MM.1S (cell line): Measurements from ENCODE around the gene MYH6.

Experiments used
- DNase-seq: peaks from one replicate; pipeline ENCODE4 v3.0.0-alpha.2; 2015
- H2AFZ ChIP-seq: fragments of 300-600 bp; sonication (generic); 2 replicates; pipeline ENCODE4 v1.6.0; 2016; ENCODE audit warnings: antibody characterized with exemption, low read length
- H3F3A ChIP-seq: fragments of 300-600 bp; sonication (generic); 2 replicates; pipeline ENCODE4 v1.6.1; 2016; ENCODE audit warnings: mild to moderate bottlenecking, antibody characterized with exemption, low read length, moderate library complexity, mixed read lengths; ENCODE audit not compliant: insufficient read depth
- H3K27ac ChIP-seq: fragments of 300-600 bp; sonication (generic); 2 replicates; pipeline ENCODE4 v1.5.1; 2016; ENCODE audit warnings: mild to moderate bottlenecking, low read length
- H3K27me3 ChIP-seq: fragments of 300-600 bp; sonication (generic); replicated peaks from 2 replicates; pipeline ENCODE4 v1.6.0; 2016; ENCODE audit warnings: low read length; ENCODE audit not compliant: insufficient read depth
- H3K36me3 ChIP-seq: fragments of 300-600 bp; sonication (generic); replicated peaks from 2 replicates; pipeline ENCODE4 v1.6.1; 2016; ENCODE audit warnings: mild to moderate bottlenecking, low read length, mixed read lengths; ENCODE audit not compliant: insufficient read depth
- H3K4me1 ChIP-seq: fragments of 300-600 bp; sonication (generic); 2 replicates; pipeline ENCODE4 v1.6.1; 2016; ENCODE audit warnings: low read length, mixed read lengths
- H3K4me2 ChIP-seq: fragments of 300-600 bp; sonication (generic); 2 replicates; pipeline ENCODE4 v1.6.0; 2016; ENCODE audit warnings: low read depth, low read length
- H3K4me3 ChIP-seq: fragments of 300-600 bp; sonication (generic); 2 replicates; pipeline ENCODE4 v1.5.1; 2016; ENCODE audit warnings: low read length, mixed read lengths
- H3K79me2 ChIP-seq: fragments of 300-600 bp; sonication (generic); 2 replicates; pipeline ENCODE4 v1.6.1; 2016; ENCODE audit warnings: mixed run types, low read length, mixed read lengths
- H3K9ac ChIP-seq: fragments of 300-600 bp; sonication (generic); 2 replicates; pipeline ENCODE4 v1.6.1; 2016; ENCODE audit warnings: low read length, mixed read lengths
- H3K9me2 ChIP-seq: fragments of 300-600 bp; sonication (generic); replicated peaks from 2 replicates; pipeline ENCODE4 v1.6.1; 2016; ENCODE audit warnings: mild to moderate bottlenecking, low read length, mixed read lengths; ENCODE audit not compliant: insufficient read depth
- H3K9me3 ChIP-seq: fragments of 300-600 bp; sonication (generic); replicated peaks from 2 replicates; pipeline ENCODE4 v1.6.1; 2016; ENCODE audit warnings: mild to moderate bottlenecking, low read length, mixed read lengths; ENCODE audit not compliant: insufficient read depth
- H4K20me1 ChIP-seq: fragments of 300-600 bp; sonication (generic); 2 replicates; pipeline ENCODE4 v1.6.1; 2016; ENCODE audit warnings: mild to moderate bottlenecking, low read length, moderate library complexity, mixed read lengths; ENCODE audit not compliant: insufficient read depth
- EZH2 ChIP-seq: fragments of 300-600 bp; sonication (generic); optimal IDR thresholded peaks from 2 replicates; pipeline ENCODE3; 2017; ENCODE audit warnings: low read depth, mild to moderate bottlenecking, antibody characterized with exemption, low read length, mixed read lengths
- EZH2phosphoT487 ChIP-seq: fragments of 300-600 bp; sonication (generic); IDR thresholded peaks from 2 replicates; pipeline ENCODE4 v1.6.1; 2018; ENCODE audit warnings: antibody characterized with exemption, low read length
- TF ChIP-seq, protein P1 (sequence below): fragments of 300-600 bp; sonication (generic); IDR thresholded peaks from 2 replicates; pipeline ENCODE4 v1.5.1; 2016; ENCODE audit warnings: antibody characterized with exemption, low read length, mixed read lengths

MYH6 gene

DNA sequence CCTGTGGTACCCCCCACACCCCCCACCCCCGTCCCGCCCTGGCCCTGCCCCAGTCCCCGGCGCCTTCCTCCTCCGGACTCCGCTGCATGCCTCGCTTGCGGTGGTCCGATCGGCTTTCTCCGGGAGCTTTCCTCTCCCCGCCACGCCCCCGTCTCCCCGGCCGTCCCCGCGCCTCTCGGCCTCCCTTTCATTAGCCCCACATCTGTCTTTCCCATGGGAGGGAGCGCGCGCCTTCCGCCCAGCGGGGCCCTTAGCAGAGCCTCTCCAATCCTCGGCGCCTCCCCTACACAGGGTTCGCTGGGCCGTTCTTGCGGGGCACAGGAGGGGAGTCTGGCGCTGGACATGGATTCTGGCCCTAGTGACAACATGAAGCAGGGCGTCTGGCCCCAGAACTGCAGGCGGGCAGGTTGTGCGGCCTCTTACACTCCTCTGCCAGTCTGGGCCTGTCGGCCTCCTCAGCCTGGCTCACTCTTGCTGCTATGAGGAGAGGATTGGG is 41.6 kb downstream of the MYH6 start:
- H2AFZ ChIP-seq = no peak overlapping the region
- H3K27ac ChIP-seq = no peak overlapping the region

DNA sequence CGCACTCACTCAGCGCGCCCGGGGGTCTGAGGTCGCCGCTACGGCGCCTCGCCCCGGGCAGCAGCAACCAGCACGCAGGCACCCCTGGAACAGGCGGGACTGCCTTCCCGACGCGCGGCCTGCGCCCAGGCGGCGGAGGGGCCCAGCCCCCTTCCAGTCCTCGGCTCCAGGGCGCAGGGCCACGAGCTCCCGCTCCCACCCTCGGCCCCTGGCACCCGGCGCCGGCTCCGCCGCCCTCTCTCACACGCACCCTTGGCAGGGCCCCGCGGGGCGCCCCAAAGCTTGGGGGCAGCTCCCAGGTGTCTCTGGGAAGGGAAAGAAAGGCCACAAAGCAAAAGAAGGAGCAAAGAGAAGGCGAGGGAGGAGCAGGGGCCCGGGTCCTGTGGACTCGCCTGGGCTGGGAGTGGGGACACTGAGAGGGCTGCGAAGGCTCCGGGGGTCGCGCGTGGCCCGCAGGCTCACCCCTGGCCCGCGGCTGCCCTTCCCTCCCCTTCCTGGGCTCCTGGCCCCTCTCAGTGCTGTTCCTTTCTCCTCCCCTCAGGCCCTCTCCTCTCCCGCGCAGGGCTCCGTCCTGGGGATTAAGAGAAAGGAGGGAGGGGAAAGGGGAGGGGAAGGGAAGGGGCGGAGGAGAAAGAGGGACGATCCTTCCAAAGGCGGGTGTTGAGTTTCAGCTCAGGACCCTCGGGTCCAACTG is 42.2 kb downstream of the MYH6 start:
- Histone ChIP-seq H3K27me3 (peaks cover 7% of the 10 kb centered on the region), H3K79me2 (no peaks in the 10 kb centered on the region), H4K20me1 (no peaks in the 10 kb centered on the region), H3K9me3 (no peaks in the 10 kb centered on the region), H3K27ac (no peak overlapping the region), H3K36me3 (no peaks in the 10 kb centered on the region), H3F3A (no peaks in the 10 kb centered on the region), H3K9ac (no peak overlapping the region), H3K4me3 (no peak overlapping the region), H2AFZ (no peak overlapping the region), H3K9me2 (no peaks in the 10 kb centered on the region), H3K4me1 (no peaks in the 10 kb centered on the region), H3K4me2 (no peak overlapping the region)
- TF ChIP-seq EZH2 = no peak
- TF ChIP-seq, protein P1, sequence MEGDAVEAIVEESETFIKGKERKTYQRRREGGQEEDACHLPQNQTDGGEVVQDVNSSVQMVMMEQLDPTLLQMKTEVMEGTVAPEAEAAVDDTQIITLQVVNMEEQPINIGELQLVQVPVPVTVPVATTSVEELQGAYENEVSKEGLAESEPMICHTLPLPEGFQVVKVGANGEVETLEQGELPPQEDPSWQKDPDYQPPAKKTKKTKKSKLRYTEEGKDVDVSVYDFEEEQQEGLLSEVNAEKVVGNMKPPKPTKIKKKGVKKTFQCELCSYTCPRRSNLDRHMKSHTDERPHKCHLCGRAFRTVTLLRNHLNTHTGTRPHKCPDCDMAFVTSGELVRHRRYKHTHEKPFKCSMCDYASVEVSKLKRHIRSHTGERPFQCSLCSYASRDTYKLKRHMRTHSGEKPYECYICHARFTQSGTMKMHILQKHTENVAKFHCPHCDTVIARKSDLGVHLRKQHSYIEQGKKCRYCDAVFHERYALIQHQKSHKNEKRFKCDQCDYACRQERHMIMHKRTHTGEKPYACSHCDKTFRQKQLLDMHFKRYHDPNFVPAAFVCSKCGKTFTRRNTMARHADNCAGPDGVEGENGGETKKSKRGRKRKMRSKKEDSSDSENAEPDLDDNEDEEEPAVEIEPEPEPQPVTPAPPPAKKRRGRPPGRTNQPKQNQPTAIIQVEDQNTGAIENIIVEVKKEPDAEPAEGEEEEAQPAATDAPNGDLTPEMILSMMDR = no peak
- TF ChIP-seq EZH2phosphoT487 = no peak
- no peak for DNase-seq

More for the DNA sequence above, 41.6 kb downstream of the MYH6 start:
- TF ChIP-seq EZH2phosphoT487 (no peak), EZH2 (no peak)
- TF ChIP-seq, protein P1 = no peak
- H3K36me3 ChIP-seq = no peaks in the 10 kb centered on the region
- no peaks in the 10 kb centered on the region for H3K79me2 ChIP-seq
- H3K4me2 ChIP-seq = no peak overlapping the region
- H3K9ac ChIP-seq = no peak overlapping the region
- no peak for DNase-seq
- H3F3A ChIP-seq = no peaks in the 10 kb centered on the region
- H3K9me2 ChIP-seq = no peaks in the 10 kb centered on the region
- H3K4me3 ChIP-seq = no peak overlapping the region
- no peaks in the 10 kb centered on the region for H4K20me1 ChIP-seq
- H3K27me3 ChIP-seq = peaks cover 7% of the 10 kb centered on the region
- no peaks in the 10 kb centered on the region for H3K4me1 ChIP-seq
- H3K9me3 ChIP-seq = no peaks in the 10 kb centered on the region

DNA sequence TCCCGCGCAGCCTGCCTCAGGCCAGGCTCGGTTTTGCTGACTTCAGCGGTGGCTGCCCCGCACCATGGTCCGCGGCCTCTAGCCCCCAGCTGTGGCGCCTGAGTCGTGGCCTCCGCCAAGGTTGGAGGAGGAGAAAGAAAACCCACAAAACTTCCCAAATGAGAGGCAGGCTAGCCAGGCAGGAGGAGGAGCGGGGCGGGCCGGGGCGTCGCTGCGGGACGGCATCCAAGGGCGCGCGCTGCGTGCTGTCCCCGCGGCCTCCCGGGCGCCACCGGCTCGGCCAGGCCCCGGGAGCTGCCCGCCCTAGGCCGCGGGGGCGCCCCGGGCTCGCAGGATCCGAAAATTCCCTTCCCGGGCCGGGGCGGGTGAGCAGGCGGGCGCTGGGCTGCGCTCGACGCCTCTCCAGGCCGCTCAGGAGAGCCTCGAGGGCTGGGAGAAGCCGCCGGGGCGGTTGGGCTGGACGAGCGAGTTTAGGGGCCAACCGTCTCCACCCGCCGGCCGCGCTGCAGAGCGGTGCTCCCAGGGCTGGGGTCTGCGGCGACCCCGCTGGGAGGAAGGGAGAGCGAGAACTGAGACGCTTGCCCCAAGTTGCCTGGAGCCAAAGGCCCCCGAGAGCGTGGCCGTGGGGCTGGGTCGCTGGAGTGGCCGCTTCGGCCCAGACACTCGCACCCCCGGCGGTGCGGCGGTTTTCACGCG is 42.9 kb downstream of the MYH6 start, which contains the start of gene EFS:
EFS (minus strand) TSS at position 137 of the 696 bp plus-strand sequence. CDS start 147 bp downstream, outside the sequence.
- no peak within 1 kb of the TSS for H3K27ac ChIP-seq
- no peak within 1 kb of the TSS for H2AFZ ChIP-seq
- DNase-seq = no peak
- no peak within 1 kb of the TSS for H3K4me2 ChIP-seq
- peaks cover 7% of the 10 kb centered on the region for H3K27me3 ChIP-seq
- H3K36me3 ChIP-seq = no peaks in the 10 kb centered on the region
- H3K79me2 ChIP-seq = no peaks in the 10 kb centered on the region
- H3F3A ChIP-seq = no peaks in the 10 kb centered on the region
- no peaks in the 10 kb centered on the region for H3K9me3 ChIP-seq
- no peaks in the 10 kb centered on the region for H3K9me2 ChIP-seq
- no peaks in the 10 kb centered on the region for H3K4me1 ChIP-seq
- TF ChIP-seq, protein P1 = no peak
- TF ChIP-seq EZH2phosphoT487 = no peak
- TF ChIP-seq EZH2 = no peak
- no peaks in the 10 kb centered on the region for H4K20me1 ChIP-seq
- no peak within 1 kb of the TSS for H3K4me3 ChIP-seq
- no peak within 1 kb of the TSS for H3K9ac ChIP-seq
